Fibroblast of villous mesenchyme (primary cell): Measurements from ENCODE around the gene U2SURP. TPM values are rescaled to one million over a fixed set of nuclear protein-coding genes. Genes with fewer than 3 reads are reported as not detected.

Source experiments
- DNase-seq: peaks from one replicate; pipeline ENCODE4 v3.0.0-alpha.2; 2010; ENCODE audit warnings: low read depth
- H3K4me3 ChIP-seq: 2 replicates; pipeline ENCODE4 v1.5.1; 2011; ENCODE audit warnings: low read depth, mild to moderate bottlenecking, low read length
- total RNA-seq: library from RNA; depleted of rRNA; stranded (reverse); fragments of >200 nt; gene quantifications from 2 replicates; pipeline ENCODE4 v1.2.3, GENCODE V29; 2012
- TF ChIP-seq, protein P1 (sequence below): IDR thresholded peaks from 2 replicates; pipeline ENCODE4 v1.5.1; 2012; ENCODE audit warnings: low read depth, mild to moderate bottlenecking, low read length; ENCODE audit not compliant: insufficient read depth

U2SURP gene
- total RNA-seq, 1 donor = 86.4 TPM

DNA sequence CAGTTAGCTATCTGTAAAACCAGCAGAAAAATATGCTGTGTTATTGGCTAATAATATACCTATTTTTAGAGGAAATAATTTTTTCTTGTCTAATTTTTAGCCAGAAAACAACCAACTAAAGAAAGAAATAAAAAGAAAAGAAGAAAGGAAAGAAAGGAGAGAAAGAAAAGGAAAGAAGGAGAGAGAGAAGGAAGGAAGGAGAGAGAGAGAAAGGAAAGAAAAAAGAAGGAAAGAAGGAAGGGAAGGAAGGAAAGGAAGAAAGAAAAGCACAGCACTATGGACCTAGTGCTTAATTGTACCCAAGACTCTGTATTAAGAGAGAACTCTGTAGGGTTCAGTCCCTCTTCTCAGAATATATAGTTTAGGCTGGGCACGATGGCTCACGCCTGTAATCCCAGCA is 34.6 kb upstream of the U2SURP start:
- no peak overlapping the region for H3K4me3 ChIP-seq

DNA sequence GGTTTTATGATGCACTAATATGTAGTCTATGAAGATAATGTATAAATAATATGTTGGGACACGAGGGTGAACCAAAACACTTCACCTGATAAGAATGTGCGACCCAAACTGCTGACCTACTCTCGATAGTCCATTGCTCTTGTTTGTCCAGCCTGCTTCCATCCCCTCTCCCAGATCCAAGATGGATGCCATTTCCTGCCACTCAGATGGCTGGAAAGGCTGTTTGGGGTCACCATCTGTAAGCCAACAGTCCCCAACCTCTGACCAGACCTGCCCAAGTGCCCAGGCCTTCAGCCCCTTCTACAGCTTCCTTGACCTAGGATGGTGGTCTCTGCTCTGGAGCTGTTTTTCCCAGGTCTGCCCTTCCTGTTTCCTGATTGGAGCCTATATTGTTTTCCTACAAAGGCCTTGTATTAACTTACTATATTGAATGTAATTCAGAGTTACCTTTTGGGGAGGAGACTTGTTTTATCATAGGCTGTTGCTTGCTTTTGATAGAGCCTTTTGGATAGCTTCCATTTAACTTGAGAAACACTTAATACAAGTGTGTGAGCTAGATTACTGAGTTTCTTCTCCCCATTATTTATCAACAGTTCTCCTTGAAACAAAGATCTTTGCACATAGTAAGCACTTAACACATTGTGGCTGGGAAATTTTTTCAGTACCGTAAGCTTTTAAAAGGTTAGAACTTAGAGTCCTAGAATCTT is 32.9 kb upstream of the U2SURP start:
- no peak for DNase-seq
- TF ChIP-seq, protein P1, sequence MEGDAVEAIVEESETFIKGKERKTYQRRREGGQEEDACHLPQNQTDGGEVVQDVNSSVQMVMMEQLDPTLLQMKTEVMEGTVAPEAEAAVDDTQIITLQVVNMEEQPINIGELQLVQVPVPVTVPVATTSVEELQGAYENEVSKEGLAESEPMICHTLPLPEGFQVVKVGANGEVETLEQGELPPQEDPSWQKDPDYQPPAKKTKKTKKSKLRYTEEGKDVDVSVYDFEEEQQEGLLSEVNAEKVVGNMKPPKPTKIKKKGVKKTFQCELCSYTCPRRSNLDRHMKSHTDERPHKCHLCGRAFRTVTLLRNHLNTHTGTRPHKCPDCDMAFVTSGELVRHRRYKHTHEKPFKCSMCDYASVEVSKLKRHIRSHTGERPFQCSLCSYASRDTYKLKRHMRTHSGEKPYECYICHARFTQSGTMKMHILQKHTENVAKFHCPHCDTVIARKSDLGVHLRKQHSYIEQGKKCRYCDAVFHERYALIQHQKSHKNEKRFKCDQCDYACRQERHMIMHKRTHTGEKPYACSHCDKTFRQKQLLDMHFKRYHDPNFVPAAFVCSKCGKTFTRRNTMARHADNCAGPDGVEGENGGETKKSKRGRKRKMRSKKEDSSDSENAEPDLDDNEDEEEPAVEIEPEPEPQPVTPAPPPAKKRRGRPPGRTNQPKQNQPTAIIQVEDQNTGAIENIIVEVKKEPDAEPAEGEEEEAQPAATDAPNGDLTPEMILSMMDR = no peak
- H3K4me3 ChIP-seq = no peak overlapping the region

More for the DNA sequence above, 34.6 kb upstream of the U2SURP start:
- no peak for DNase-seq
- TF ChIP-seq, protein P1 = no peak

DNA sequence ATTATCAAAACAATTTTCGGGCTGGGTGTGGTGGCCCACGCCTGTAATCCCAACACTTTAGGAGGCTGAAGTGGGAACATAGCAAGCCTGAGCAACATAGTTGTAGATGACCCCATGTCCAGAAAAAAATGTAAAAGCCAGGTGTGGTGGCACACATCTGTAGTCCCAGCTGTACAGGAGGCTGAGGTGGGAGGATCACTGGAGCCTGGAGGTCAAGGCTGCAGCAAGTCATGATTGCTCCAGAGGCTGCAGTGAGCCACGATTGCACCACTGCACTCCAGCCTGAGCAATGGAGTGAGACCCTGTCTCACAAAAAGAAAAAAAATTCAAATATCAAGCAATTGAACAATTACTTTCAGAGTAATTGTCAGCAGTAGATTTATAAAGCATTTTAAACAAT is 29.9 kb upstream of the U2SURP start:
- TF ChIP-seq, protein P1 = no peak
- H3K4me3 ChIP-seq = no peak overlapping the region
- no peak for DNase-seq

DNA sequence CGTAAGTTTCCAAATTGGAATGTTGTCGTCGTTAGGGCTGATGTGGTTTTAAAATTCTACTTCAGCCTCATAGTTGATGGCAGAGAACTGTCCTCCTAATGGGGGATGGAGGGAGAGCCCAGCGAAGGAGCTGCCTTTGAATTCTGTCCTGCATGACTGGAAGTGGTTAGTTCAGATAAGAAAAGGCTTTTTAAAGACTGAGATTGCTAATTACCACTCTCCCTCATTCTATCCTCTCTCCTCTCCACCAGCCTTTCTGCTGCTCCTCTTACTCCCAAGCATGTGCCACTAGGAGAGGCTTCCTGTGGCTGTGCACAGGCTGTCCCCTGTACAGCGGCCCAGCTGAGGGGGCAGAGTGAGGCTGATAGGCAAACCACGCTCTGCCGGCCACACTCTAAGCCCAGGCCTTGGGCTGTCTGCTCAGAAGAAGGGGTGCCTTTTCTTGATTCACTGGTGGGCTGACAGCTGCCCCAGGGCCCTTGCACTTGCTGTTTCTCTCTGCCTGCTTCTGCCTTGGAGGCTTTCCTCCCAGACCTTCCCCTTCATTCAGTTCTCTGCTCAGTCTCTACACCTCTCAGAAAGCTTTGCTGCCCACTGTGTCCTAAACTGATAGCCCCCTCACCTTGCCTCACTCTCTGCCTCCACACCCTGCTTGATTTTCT is 29.1 kb upstream of the U2SURP start:
- DNase-seq = no peak
- H3K4me3 ChIP-seq = no peak overlapping the region
- TF ChIP-seq, protein P1 = no peak

DNA sequence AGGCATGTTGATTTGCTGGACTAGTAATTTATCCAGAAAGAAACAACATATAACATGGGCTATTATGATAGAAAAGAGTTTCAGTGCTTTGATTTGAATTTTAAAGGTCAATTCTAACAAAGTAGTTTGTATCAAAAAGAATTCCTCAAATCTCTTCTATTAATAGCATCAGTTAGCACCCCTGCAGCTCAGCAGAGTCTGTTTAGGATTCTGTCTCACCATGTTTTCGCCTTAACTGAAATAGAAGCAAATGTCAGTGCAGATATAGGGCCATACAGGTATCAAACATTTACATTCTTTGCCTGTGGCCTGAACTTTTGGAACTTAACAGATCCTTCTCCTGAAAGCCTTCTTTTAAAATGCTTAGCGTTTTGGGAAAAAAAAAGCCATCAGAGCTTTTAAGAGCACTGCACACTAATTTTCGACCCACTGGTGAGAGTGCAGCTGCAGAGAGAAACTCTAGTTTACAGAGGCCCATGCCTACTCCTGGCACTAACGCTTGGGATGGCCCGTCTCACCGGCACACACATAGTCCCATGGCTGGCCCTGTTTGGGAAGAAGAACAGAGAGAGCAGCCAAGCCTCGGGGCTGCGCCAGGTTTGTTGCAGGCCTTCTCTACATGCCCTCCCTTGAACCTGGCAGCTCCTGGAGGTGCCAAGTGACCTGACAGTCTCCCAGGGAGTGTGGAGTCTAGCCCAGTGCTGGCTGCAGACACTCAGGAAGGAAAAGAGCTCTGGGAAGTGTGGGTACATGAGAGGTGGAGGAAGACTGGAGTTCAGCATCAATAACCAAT is 28.0 kb upstream of the U2SURP start:
- H3K4me3 ChIP-seq = no peak overlapping the region
- TF ChIP-seq, protein P1 = no peak

DNA sequence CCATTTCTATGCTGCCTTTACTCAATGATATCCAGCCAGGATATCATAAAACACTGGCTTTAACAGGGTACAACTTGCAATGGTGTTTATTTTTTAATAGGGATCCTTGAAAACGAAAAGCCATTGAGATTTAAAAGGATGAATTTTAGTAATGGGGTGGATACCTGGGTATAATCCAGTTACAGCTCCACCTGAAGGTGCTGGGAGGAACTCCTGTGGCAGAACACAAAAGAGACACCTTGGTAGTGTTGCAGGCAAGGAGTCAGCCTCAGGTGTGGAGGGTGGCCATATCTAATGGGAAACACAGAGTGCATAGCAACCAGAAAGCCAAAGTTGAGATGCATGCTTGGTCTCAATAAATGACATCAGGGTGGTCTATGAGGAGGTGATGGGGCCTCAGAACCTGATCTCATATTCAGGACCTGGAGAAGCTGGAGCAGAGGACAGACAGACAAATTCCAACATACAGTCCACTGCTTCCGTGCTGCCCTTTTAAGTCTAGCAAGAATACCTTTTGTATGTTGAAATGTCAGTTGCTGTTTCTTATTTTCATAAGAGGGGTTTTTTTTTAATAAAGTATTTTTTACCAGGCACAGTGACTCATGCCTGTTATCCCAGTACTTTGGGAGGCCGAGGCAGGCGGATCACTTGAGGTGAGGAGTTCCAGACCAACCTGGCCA is 25.9 kb upstream of the U2SURP start:
- H3K4me3 ChIP-seq = no peak overlapping the region
- DNase-seq = no peak
- TF ChIP-seq, protein P1 = no peak

More for the DNA sequence above, 28.0 kb upstream of the U2SURP start:
- no peak for DNase-seq
